Measurements from ENCODE around the gene FXYD4. TPM values are rescaled to one million over a fixed set of nuclear protein-coding genes. Genes with fewer than 3 reads are reported as not detected.

The FXYD4 gene
- total and polyA plus RNA-seq, 2 experiments from 2014 or later: not detected

GRCh38 chr10:43380610-43381222 is 9.3 kb downstream of the FXYD4 start:
- Histone ChIP-seq H3K4me2 (no peak overlapping the region), H3K9me2 (ENCODE audit: insufficient read depth) (no peaks in the 10 kb centered on the region), H3K27me3 (ENCODE audit: insufficient read depth) (no peaks in the 10 kb centered on the region), H3F3A (replicated peaks; ENCODE audit: low read depth) (peaks cover 10% of the 10 kb centered on the region), H3K36me3 (ENCODE audit: insufficient read depth) (peaks cover 4% of the 10 kb centered on the region), H3K4me3 (no peak overlapping the region), H3K4me1 (ENCODE audit: insufficient read depth) (no peaks in the 10 kb centered on the region; the same call in 1 of the 2 replicates), H4K20me1 (replicated peaks; ENCODE audit: insufficient read depth) (peaks cover 4% of the 10 kb centered on the region; the same call in 1 of the 2 replicates), H2AFZ (no peak overlapping the region), H3K27ac (ENCODE audit: low read depth) (no peak overlapping the region), H3K79me2 (replicated peaks; ENCODE audit: insufficient read depth) (no peaks in the 10 kb centered on the region)
- no peak overlapping the region for H3K4me3 Mint-ChIP-seq
- ATAC-seq (no peak), DNase-seq (ENCODE audit: low spot score) (no peak)
- H3K27me3 Mint-ChIP-seq (ENCODE audit: insufficient read depth, low read depth, poor library complexity): peaks cover 17% of the 10 kb centered on the region
- no peaks in the 10 kb centered on the region; the same call in 2 of the 3 replicates for H3K9me3 Mint-ChIP-seq
- no peak overlapping the region for H3K27ac Mint-ChIP-seq
- H3K4me1 Mint-ChIP-seq: peaks cover 19% of the 10 kb centered on the region
- TF ChIP-seq NANOG (IDR thresholded peaks at IDR 0.05; ENCODE audit: borderline replicate concordance) (no peak), ZNF462 (CRISPR knock-in tag; IDR thresholded peaks at IDR 0.05) (no peak), STAT1 (IDR thresholded peaks at IDR 0.05; ENCODE audit: unreplicated experiment) (no peak), EZH2 (IDR thresholded peaks at IDR 0.05; ENCODE audit: low read depth, unreplicated experiment) (no peak), JUNB (IDR thresholded peaks at IDR 0.05; ENCODE audit: unreplicated experiment) (no peak)
- TF ChIP-seq, protein P1, sequence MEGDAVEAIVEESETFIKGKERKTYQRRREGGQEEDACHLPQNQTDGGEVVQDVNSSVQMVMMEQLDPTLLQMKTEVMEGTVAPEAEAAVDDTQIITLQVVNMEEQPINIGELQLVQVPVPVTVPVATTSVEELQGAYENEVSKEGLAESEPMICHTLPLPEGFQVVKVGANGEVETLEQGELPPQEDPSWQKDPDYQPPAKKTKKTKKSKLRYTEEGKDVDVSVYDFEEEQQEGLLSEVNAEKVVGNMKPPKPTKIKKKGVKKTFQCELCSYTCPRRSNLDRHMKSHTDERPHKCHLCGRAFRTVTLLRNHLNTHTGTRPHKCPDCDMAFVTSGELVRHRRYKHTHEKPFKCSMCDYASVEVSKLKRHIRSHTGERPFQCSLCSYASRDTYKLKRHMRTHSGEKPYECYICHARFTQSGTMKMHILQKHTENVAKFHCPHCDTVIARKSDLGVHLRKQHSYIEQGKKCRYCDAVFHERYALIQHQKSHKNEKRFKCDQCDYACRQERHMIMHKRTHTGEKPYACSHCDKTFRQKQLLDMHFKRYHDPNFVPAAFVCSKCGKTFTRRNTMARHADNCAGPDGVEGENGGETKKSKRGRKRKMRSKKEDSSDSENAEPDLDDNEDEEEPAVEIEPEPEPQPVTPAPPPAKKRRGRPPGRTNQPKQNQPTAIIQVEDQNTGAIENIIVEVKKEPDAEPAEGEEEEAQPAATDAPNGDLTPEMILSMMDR (conservative IDR thresholded peaks at IDR 0.05; ENCODE audit: low read depth in 2 of 2): 0 out of 4 replicates have a peak, but pooled peaks of 1 of the 2 experiments have one; percentile 8
- TF ChIP-seq, protein P2, sequence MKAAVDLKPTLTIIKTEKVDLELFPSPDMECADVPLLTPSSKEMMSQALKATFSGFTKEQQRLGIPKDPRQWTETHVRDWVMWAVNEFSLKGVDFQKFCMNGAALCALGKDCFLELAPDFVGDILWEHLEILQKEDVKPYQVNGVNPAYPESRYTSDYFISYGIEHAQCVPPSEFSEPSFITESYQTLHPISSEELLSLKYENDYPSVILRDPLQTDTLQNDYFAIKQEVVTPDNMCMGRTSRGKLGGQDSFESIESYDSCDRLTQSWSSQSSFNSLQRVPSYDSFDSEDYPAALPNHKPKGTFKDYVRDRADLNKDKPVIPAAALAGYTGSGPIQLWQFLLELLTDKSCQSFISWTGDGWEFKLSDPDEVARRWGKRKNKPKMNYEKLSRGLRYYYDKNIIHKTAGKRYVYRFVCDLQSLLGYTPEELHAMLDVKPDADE (IDR thresholded peaks at IDR 0.05): no peak
- TF ChIP-seq, protein P3, sequence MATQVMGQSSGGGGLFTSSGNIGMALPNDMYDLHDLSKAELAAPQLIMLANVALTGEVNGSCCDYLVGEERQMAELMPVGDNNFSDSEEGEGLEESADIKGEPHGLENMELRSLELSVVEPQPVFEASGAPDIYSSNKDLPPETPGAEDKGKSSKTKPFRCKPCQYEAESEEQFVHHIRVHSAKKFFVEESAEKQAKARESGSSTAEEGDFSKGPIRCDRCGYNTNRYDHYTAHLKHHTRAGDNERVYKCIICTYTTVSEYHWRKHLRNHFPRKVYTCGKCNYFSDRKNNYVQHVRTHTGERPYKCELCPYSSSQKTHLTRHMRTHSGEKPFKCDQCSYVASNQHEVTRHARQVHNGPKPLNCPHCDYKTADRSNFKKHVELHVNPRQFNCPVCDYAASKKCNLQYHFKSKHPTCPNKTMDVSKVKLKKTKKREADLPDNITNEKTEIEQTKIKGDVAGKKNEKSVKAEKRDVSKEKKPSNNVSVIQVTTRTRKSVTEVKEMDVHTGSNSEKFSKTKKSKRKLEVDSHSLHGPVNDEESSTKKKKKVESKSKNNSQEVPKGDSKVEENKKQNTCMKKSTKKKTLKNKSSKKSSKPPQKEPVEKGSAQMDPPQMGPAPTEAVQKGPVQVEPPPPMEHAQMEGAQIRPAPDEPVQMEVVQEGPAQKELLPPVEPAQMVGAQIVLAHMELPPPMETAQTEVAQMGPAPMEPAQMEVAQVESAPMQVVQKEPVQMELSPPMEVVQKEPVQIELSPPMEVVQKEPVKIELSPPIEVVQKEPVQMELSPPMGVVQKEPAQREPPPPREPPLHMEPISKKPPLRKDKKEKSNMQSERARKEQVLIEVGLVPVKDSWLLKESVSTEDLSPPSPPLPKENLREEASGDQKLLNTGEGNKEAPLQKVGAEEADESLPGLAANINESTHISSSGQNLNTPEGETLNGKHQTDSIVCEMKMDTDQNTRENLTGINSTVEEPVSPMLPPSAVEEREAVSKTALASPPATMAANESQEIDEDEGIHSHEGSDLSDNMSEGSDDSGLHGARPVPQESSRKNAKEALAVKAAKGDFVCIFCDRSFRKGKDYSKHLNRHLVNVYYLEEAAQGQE (IDR thresholded peaks at IDR 0.05; ENCODE audit: unreplicated experiment): no peak
- H3K36me3 Mint-ChIP-seq (ENCODE audit: low read depth): peaks cover 4% of the 10 kb centered on the region; the same call in 2 of the 3 replicates
